ENCODE results near the gene KLHL10.
"Not testable (repeated sequence)": the region's sequence is repeated elsewhere in the genome, so short reads cannot be mapped to it uniquely, and the experiment has no call there.

KLHL10 gene

DNA sequence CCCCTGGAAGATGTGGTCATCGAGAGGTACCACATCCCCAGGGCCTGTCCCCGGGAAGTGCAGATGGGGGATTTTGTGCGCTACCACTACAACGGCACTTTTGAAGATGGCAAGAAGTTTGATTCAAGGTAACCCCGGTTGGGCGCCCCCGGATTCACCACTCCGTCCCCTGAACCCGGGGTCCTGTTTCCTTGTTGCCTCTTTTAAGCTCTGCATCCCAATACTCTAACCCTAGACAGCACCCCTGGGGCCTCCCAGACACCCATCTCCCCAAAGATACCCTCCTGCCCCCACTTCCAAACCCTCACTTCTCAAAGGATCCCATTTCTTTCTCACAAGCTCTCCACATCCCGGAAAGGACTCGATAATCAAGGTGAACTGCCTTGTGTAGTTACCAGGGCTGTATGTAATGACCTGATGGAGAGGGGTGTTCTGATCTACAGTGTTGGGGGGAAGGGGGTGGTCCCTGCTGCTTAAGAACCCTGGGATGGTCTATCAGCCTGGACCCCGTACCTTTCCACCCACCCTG, 24.4 kb upstream of the KLHL10 start:
- DNase-seq (ENCODE audit: low read depth in 2 of 2), result no peak

DNA sequence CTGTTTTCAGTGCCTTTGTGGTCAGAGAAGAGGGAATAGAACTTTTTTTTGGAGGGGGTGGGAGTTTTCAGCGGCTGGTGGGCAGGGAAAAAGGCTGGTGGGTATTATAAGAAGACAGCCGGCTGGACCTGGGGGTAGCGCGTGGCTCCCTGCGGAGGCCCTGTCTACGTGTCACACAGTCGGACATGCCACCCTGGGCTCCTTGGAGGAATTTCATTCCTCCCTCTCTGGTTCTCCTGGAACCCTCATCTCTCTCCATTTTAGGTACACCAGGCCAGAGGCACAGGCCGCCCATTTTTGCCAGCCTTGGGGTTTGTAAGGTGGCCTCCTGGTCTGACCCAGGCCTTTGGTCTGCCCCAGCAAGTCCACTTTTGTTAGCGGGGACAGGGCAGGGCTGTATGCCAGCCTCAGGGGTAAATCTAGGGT, 23.9 kb upstream of the KLHL10 start:
- DNase-seq (ENCODE audit: low read depth in 2 of 2), result no peak

DNA sequence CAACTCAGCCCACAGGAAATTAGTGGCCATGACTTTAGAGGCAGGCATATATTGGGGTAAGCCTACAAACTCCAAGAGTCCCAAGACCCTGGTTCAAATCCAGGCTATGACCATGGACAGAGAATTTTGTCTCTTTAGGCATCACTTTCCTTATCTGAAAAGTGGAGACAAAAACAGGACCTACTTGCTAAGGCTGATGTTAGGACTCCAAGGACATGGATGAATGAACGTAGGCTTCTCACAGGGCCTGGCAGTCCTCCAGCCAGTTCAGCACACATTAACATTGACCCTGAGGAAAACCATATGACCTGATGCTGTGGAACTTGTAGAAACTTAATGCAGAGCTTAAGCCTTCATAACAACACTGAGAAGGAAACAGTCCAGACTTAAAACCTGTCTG, 23.4 kb upstream of the KLHL10 start:
- no peak for DNase-seq (ENCODE audit: low read depth in 2 of 2)

DNA sequence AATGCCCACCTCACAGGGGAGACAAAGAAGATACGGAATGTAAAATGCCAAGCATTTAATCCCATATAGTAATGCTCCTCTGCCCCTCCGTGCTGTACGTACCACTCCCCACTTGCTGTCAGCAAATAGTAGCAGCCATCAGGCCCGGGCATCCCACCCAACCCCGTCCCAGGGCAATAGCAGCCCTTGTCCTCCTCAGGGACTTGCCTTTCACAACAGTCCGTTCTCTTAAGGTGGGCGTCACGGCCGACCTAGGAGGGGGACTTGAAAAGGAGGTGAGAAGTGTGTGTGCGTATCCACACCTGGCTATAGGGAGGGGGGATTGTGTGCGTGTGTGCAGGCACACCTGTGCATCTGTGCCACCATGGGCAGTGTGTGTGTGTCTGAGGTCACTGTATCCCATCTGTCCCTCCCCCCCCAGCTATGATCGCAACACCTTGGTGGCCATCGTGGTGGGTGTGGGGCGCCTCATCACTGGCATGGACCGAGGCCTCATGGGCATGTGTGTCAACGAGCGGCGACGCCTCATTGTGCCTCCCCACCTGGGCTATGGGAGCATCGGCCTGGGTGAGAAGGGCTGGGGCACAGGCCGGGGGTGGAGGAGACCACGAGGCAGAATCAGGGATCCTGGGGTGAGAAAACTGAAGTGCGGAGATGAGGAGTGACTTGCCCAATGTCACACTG, 20.8 kb upstream of the KLHL10 start:
- no peak for DNase-seq (ENCODE audit: low read depth in 2 of 2)

DNA sequence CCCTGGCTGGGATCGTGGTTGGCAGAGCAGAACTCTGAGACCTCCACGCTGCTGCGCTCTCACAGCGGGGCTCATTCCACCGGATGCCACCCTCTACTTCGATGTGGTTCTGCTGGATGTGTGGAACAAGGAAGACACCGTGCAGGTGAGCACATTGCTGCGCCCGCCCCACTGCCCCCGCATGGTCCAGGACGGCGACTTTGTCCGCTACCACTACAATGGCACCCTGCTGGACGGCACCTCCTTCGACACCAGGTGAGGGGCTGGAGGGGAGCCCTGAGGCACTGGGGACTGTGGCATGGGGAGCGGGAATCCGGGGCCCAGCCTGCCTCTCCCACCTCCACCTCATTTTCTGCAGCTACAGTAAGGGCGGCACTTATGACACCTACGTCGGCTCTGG, 19.6 kb upstream of the KLHL10 start:
- DNase-seq (ENCODE audit: low read depth in 2 of 2), result no peak

DNA sequence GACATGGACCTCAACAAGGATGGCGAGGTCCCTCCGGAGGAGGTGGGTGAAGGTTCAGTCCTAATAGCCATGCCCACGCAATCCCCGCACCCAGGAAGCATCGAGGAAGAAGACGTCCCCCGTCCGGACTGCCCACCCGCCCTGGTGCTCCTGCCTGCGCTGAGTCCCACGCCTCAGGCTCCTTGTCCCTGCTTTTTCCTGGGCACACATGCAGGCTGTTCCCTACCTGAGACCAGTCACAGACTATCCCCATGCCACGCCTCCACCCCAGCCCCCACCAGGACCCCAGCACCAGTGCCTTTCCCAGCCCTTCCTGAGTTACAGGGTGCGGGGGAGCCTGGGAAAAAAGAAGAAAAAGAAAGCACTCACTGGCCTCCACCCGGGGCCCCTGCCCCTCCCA, 15.8 kb upstream of the KLHL10 start:
- no peak for DNase-seq (ENCODE audit: low read depth in 2 of 2)

DNA sequence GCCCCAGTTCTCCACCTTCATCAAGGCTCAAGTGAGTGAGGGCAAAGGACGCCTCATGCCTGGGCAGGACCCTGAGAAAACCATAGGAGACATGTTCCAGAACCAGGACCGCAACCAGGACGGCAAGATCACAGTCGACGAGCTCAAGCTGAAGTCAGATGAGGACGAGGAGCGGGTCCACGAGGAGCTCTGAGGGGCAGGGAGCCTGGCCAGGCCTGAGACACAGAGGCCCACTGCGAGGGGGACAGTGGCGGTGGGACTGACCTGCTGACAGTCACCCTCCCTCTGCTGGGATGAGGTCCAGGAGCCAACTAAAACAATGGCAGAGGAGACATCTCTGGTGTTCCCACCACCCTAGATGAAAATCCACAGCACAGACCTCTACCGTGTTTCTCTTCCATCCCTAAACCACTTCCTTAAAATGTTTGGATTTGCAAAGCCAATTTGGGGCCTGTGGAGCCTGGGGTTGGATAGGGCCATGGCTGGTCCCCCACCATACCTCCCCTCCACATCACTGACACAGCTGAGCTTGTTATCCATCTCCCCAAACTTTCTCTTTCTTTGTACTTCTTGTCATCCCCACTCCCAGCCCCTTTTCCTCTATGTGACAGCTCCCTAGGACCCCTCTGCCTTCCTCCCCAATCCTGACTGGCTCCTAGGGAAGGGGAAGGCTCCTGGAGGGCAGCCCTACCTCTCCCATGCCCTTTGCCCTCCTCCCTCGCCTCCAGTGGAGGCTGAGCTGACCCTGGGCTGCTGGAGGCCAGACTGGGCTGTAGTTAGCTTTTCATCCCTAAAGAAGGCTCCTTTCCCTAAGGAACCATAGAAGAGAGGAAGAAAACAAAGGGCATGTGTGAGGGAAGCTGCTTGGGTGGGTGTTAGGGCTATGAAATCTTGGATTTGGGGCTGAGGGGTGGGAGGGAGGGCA, 15.1 kb upstream of the KLHL10 start:
- DNase-seq (ENCODE audit: low read depth in 2 of 2), result no peak

DNA sequence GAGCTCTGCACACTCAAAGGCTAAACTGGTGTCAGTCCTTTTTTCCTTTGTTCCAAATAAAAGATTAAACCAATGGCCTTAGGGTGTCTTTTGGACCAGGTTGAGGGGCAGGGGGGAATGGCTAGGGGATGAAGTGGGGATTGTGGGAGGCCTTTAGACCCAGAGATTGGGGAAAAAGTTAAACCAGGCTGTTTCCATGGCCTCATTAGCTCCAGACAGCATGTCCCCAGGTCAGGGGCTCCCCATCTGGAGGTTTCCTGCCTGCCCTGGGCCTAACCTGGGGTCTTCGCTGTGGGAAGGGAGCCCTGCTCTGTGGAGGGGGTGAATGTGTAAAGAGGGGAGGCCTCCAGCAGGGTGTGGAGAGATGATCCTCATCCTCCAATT, 14.5 kb upstream of the KLHL10 start:
- DNase-seq (ENCODE audit: low read depth in 2 of 2), result no peak

DNA sequence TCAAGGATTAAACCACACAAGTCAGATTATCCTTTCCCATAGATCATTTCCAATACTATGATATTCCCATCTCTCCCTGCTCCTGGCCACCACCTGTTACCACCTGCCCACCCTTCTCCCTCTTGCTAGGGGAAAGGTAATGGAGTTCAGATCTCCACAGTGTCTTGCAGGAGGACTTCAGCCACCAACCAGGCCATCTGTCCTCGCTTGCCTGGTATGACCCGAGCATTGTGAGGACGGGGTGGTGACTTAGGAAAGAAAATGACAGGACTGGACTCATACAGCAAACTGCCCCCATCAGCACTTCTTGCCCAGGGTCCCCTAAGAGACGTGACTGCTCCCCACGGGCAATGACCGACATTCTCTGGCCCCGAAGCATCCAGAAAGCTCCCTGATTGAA, 14.0 kb upstream of the KLHL10 start:
- no peak for DNase-seq (ENCODE audit: low read depth in 2 of 2)

DNA sequence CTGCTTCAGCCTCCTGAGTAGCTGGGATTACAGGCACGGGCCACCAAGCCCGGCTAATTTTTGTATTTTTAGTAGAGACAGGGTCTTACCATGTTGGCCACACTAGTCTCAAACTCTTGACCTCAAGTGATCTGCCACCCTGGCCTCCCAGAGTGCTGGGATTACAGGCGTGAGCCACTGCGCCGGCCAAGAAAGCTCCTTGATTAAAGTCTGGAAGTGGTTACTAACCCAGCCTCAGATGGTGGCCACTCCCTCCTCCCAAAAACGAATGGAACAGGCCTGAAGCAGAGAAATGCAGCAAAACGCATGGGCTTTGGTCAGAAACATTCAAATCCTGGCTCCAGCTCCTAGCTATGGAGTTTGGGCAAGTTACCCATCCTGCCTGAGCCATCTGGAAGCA, 13.5 kb upstream of the KLHL10 start:
- no peak for DNase-seq (ENCODE audit: low read depth in 2 of 2)

DNA sequence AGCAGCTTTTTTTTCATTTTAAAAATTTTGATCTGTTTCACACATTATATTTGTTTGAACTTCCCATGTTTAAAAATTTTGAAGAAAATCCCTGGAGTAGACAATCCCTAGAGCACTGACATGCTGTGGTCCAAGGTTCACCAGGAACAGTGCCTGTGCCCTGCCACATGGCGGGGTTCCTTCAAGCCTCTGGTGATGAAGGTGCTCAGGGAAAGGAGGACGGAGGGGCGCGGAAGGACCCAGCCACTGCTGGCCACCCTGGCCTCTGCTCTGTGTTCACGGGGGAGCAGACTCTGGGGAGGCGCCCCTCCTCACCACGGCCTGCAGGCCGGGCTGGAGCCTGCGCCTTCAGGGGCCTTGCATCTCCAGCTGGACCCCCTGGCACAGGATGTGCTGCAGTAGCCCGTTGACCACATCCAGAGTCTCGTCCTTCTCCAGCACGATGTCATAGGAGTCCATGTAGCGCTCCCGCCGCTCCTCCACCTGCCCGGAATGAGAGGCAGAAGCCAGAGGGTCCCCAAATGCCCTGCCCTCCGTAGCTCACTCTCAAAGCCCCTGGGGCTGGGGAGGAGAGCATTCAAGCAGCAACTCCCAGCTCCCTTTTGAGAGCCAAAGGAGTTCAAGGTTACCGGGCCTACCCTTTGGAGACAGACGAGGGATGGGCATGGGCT, 12.3 kb upstream of the KLHL10 start:
- DNase-seq (ENCODE audit: low read depth in 2 of 2), result no peak

DNA sequence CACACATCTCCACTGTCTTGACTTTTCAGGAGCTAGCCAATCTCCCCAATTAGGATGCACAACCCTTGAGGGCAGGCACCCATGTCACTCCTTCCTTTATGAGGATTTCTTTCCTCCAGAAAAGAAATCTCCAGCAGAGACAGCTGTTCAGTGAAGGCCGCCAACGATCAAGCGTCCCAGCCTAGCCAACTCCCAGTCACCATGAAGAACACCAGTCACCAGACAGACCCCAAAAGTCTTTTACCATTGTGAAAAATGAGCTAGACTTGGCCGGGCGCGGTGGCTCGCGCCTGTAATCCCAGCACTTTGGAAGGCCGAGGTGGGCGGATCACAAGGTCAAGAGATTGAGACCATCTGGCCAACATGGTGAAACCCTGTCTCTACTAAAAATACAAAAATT, 7.7 kb upstream of the KLHL10 start:
- not testable (repeated sequence) for DNase-seq (ENCODE audit: low read depth in 2 of 2)

DNA sequence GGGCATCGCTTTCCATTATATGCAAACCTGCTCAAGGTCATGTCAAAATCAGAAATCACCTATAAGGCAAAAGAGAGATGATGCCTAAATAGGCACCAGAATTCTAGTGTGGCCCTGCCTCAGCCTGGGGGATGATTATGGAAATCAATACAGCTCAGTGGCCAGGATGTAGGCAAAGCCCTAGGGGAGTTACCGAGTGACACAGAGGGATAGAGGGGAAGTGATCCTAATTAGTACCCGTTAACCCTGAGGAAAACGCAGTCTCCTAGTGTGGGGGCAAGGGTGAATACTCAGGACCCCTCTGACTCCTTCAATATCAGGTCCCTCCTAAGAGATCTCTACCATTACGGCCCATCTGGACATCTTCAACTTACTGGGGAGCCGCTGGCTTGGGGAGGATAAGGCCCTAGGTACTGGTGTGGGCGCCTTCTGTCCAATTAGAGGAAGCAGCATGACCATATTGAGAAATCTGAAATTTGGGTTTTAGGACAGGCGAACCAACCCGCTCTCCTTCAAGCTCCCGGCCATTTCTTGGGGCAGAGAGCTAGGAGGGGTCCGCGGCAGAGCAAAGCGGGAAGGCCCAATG, 2.3 kb upstream of the KLHL10 start:
- no peak for DNase-seq (ENCODE audit: low read depth in 2 of 2)

DNA sequence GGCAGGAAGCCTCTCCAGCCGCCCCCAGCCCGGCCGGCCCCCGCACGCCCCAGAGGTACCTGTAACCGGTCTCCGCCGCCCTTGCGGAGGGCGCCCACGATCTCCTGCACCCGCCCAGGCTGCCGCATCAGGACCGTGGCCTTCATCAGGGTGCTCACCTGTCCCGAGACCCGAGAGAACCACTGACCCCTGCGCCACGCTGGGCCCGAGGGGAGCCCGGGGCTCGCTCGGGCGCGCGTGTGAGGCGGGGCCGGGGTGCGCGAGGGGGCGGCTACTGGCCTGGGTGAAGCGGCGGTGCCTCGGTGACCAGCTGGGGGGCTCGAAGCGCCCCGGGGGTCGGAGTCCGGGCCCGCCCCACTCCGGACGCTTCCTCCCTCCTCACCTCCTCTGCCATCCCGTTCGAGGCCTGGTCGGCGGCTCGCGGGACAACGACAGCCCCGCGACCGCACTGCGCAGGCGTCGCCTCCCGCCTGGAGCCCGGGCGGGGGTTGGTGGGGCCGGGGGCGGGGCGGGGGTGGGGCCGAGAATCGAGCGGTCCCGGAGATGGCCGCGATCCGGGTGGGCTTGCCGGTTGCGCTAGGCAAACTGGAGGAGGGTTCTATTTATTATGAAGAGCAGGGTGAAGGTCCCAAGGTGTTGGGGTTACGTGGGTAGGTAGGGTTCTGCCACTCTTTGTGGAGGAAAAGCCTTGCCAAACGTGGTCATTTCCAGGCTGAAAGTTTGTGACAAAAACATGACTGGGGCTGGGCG, 1.6 kb upstream of the KLHL10 start, which contains the start of gene NT5C3B:
Gene NT5C3B (minus strand): TSS at position 433 of the 750 bp plus-strand sequence. CDS start 39 bp downstream, at position 394.
- peak; percentile 14 to 29 for DNase-seq (ENCODE audit: low read depth in 2 of 2)

DNA sequence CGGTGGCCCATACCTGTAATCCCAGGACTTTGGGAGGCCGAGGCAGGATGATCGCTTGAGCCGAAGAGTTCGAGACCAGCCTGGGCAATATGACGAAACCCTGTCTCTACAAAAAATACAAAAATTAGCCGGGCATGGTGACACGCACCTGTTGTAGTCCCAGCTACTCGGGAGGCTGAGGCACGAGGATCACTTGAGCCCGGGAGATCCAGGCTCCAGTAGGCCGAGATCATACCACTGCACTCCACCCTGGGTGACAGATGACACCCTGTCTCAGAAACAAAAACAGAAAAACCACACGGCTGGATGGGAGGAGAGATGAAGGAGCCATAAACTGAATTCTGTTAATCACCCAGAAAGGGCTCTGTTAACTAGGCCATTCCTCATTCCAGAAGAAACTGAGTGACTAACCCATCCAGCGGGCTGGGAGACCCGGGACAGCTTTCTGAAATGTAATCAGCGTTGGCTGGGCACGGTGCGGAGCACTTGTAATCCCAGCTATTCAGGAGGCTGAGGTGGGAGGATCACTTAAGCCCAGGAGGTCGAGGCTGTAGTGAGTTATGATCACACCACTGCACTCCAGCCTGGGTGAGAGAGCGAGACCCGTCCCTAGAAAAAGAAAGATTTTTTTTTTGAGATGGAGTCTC, 952 bp upstream of the KLHL10 start:
- DNase-seq (ENCODE audit: low read depth in 2 of 2), result no peak

DNA sequence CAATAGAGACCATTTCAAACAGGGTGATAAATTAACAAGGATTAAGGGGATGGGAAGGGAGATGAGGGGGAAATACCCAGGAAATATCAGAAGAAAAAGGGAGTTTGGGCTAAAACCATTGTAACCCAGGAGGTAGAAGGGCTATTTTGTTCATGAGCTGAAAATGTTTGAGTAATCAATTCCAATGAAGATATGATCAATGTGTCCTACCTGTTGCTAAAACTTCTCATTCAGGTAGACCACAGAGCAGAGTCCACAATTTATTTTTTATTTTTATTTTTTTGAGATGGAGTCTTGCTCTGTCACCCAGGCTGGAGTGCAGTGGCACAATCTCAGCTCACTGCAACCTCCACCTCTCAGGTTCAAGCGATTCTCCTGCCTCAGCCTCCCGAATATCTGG, 1.8 kb downstream of the KLHL10 start:
- not testable (repeated sequence) for DNase-seq (ENCODE audit: low read depth in 2 of 2)

DNA sequence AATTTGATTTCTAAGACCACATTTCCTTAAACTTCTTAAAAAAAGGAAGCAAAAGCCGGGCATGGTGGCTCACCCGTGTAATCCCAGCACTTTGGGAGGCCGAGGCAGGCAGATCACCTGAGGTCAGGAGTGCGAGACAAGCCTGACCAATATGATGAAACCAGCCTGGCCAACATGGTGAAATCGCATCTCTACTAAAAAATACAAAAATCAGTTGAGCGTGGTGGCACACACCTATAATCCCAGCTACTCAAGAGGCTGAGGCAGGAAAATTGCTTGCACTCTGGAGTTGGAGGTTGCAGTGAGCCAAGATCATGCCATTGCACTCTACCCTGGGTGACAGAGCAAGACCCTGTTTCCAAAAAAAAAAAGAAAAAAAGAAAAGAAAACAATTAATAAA, 3.2 kb downstream of the KLHL10 start:
- DNase-seq (ENCODE audit: low read depth in 2 of 2), result not testable (repeated sequence)

DNA sequence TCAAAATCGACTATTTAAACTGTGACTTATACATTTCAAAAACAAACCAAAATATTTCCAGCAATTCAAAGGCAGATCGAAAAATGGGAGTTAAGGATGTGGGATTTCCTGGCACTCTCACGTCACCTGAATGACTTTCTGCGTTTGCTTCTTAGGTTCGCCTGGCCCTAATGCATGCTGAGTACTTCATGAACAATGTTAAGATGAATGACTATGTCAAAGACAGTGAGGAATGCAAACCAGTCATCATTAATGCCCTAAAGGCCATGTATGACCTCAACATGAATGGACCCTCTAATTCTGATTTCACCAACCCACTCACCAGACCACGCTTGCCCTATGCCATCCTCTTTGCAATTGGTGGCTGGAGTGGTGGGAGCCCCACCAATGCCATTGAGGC, 7.3 kb downstream of the KLHL10 start:
- no peak for DNase-seq (ENCODE audit: low read depth in 2 of 2)

DNA sequence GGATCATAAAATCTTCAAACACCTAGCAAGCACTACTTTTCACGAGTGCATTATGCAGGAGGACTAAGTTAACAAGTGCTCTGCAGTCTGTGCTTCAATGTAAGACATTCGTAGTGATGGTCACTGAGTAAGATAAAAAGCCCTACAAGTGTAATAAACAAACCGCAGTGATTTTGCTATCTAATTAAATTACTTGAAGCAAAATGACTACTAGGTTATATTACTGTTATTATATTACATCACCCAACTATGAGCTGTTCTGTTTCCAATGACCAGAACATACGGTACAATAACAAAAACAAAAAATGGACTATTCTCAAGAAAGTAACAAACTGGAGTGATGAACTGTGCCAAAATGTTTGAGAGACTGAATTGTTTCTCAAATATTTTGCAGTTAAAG, 11.2 kb downstream of the KLHL10 start:
- no peak for DNase-seq (ENCODE audit: low read depth in 2 of 2)

DNA sequence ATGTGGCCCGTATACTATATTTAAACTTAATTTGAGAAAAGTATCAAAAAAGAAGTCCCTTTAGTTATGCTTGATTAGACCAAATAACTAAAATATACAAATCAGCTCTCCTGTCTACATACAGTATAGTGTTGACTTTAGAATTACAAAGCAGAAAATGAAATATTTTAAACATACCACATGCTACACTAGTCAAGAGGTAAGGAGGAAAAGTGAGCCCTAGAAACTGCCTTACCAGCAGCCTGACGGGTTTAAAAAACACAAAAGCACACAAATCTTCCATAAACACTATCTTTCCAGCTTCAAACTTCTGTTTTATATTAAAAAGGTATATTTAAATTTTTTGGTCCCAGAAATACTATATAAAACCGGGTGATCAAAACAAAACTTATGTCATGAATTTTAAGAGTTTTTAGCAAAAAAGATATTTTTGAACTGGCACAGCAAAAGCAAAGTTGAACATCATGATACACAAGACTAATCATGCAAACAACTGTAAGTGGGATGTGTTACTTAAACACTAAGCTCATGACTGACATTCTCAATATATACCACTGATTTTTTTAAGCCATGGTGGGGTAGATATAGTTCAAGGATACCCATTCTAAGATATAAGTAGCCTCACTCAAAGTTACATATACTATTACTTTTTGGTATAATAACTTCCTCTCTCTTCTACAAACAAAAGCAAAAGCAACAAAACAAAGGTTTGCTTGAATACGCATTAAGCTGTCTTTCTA, 11.8 kb downstream of the KLHL10 start:
- DNase-seq (ENCODE audit: low read depth in 2 of 2), result no peak

Data from stimulated activated CD8-positive, alpha-beta memory T cell treated with anti-CD3 and anti-CD28 coated beads, Interleukin-7, amount 100 ng/mL, for 1 hour (primary cell).